ENCODE data around the gene NCSTN. TPM values are rescaled to one million over a fixed set of nuclear protein-coding genes. Genes with fewer than 3 reads are reported as not detected.

The NCSTN gene
- 43.4 to 50.3 TPM (median 46.3 TPM) in 5 replicates for total RNA-seq (2022; extraction: Qiagen RNA extraction; ENCODE audit: low read depth)

DNA sequence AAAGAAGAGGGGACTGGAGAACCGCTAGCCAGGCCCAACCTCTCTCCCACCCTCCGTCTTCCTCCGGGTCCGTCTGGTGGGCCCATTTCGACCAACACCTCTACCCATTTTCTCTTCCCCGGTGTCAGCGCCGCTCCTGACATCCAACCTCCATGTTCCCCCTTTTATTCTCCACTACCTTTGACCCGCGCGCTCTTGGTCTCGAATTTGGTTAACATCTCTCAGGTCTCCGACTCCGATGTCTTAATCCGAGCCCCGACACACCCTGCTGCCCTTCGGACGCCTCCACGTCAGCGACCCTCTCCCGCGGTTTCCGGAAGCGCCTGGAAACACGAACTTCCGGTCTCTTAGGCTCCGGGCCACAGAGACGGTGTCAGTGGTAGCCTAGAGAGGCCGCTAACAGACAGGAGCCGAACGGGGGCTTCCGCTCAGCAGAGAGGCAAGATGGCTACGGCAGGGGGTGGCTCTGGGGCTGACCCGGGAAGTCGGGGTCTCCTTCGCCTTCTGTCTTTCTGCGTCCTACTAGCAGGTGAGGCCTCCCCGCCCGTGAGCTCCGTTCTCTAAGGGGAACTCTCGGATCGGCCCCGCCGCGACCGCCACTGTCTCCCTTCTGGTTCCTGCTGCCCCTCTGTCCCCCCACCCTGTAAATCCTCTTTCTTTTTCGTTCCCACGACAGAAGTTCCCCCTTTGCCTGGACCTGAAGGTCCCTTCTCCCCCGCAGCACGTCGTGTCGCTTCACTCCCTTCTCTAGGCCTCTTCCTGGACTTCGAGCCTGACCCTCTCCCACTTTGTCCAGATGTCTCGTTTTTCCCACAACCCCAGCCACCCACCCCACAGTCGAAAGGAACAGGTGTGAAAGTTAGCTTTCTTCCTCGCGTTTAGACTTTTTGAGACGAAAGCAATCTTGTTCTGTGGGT, at the start of gene NCSTN, which contains the start of gene COPA:
TSS of gene NCSTN (plus strand) at position 431 of the 917 bp plus-strand sequence. CDS start at position 445, 14 bp downstream.
TSS of gene COPA (minus strand) at position 298 of the 917 bp plus-strand sequence. CDS start at position 218, 80 bp downstream.

DNA sequence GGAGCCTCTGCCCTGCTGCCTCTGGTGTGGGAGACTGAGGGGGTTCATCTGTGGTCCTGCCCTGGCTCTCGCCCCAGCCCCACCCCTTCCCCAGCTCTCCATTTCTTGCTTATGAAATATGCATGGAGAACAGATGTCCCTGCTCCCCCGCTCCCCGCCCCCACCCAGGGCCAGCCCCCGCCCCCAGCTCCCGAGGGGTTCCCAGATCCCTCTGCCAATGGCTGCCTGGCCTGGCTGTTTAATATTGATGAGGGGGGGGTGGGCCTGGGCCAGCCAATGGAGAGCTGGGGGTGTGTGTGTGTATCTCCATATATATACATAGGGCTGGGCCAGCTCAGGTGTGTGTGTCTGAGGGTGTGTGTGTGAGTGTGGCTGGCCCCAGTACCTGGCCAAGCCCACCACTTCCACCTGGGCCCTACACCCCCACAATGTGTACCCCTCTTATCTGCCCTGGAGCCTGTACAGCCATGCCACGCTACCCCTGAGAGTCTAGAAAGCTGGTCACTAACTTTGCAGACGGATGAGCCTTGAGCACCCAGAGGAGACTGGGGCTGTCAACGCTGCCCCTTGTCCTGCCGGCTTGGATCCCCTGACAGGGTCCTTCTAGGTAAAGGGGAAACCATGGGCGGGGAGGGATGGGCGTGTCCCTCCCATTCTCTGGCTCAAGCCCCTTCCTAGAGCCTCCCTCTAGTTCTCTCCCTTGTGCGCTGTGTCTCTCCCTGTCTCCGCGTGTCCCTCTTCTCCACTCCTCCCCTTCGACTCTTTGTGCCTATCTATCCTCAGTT, 23.7 kb downstream of the NCSTN start, which contains the start of gene NHLH1:
TSS of gene NHLH1 (plus strand) at position 341 of the 785 bp plus-strand sequence. CDS start 3,661 bp downstream, outside the sequence.

GRCh38 chr1:160400223-160400645, 57.1 kb downstream of the NCSTN start, which contains the start of gene VANGL2:
TSS of gene VANGL2 (plus strand) at chr1:160400564. CDS start at chr1:160415838, 15,274 bp downstream.

Other genes with a start within 250 kb of the NCSTN start
- gene IGSF8, start 244.8 kb upstream of the NCSTN start, total RNA-seq (2022; extraction: Qiagen RNA extraction; ENCODE audit: low read depth): 6.7 to 9.8 TPM (median 8.4 TPM) in 5 replicates
- gene ATP1A2, start 227.6 kb upstream of the NCSTN start, total RNA-seq (2022; extraction: Qiagen RNA extraction; ENCODE audit: low read depth): 0.01 to 0.05 TPM (median 0.03 TPM) in 3 of 5 replicates, not detected in the others
- gene ATP1A4, start 191.8 kb upstream of the NCSTN start, total RNA-seq (2022; extraction: Qiagen RNA extraction; ENCODE audit: low read depth): not detected in 5 replicates
- not detected in 5 replicates for gene CASQ1, start 152.8 kb upstream of the NCSTN start, total RNA-seq (2022; extraction: Qiagen RNA extraction; ENCODE audit: low read depth)
- 190 to 210 TPM (median 203 TPM) in 5 replicates for gene PEA15, start 138.0 kb upstream of the NCSTN start, total RNA-seq (2022; extraction: Qiagen RNA extraction; ENCODE audit: low read depth)
- 48.2 to 62.4 TPM (median 49.6 TPM) in 5 replicates for gene DCAF8, start 80.8 kb upstream of the NCSTN start, total RNA-seq (2022; extraction: Qiagen RNA extraction; ENCODE audit: low read depth)
- gene PEX19, start 58.2 kb upstream of the NCSTN start, total RNA-seq (2022; extraction: Qiagen RNA extraction; ENCODE audit: low read depth): 19.8 to 27.0 TPM (median 25.6 TPM) in 5 replicates
- gene COPA, start 133 bp upstream of the NCSTN start, total RNA-seq (2022; extraction: Qiagen RNA extraction; ENCODE audit: low read depth): 74.5 to 111 TPM (median 81.8 TPM) in 5 replicates
- 0.10 to 0.78 TPM (median 0.48 TPM) in 5 replicates for gene NHLH1, start 23.7 kb downstream of the NCSTN start, total RNA-seq (2022; extraction: Qiagen RNA extraction; ENCODE audit: low read depth)
- 0.84 to 1.4 TPM (median 1.1 TPM) in 5 replicates for gene VANGL2, start 57.2 kb downstream of the NCSTN start, total RNA-seq (2022; extraction: Qiagen RNA extraction; ENCODE audit: low read depth)
- not detected in 5 replicates for gene SLAMF6, start 179.9 kb downstream of the NCSTN start, total RNA-seq (2022; extraction: Qiagen RNA extraction; ENCODE audit: low read depth)
- not detected in 5 replicates for gene CD84, start 236.1 kb downstream of the NCSTN start, total RNA-seq (2022; extraction: Qiagen RNA extraction; ENCODE audit: low read depth)

Data from A549 treated with CpdA at 1 μM for 4 hours (cell line).